Mammary epithelial cell (primary cell): ENCODE measurements around the gene WASF2.

ENCODE experiments used
- EZH2 ChIP-seq: IDR thresholded peaks from 2 replicates; pipeline ENCODE4 v1.6.1; 2012; ENCODE audit warnings: low read length, inconsistent platforms, borderline replicate concordance
- TF ChIP-seq, protein P1 (sequence below), 2 donors: IDR thresholded peaks in 1 of 2; conservative IDR thresholded peaks in 1 of 2; 2 replicates each; pipeline ENCODE4 v1.5.1; 2011 to 2012; ENCODE audit warnings: inconsistent platforms in 2 of 2, low read length in 2 of 2, mild to moderate bottlenecking in 2 of 2, control low read depth in 1 of 2, low read depth in 1 of 2; ENCODE audit not compliant: insufficient read depth in 1 of 2; ENCODE audit errors: extremely low read depth in 1 of 2

DNA sequence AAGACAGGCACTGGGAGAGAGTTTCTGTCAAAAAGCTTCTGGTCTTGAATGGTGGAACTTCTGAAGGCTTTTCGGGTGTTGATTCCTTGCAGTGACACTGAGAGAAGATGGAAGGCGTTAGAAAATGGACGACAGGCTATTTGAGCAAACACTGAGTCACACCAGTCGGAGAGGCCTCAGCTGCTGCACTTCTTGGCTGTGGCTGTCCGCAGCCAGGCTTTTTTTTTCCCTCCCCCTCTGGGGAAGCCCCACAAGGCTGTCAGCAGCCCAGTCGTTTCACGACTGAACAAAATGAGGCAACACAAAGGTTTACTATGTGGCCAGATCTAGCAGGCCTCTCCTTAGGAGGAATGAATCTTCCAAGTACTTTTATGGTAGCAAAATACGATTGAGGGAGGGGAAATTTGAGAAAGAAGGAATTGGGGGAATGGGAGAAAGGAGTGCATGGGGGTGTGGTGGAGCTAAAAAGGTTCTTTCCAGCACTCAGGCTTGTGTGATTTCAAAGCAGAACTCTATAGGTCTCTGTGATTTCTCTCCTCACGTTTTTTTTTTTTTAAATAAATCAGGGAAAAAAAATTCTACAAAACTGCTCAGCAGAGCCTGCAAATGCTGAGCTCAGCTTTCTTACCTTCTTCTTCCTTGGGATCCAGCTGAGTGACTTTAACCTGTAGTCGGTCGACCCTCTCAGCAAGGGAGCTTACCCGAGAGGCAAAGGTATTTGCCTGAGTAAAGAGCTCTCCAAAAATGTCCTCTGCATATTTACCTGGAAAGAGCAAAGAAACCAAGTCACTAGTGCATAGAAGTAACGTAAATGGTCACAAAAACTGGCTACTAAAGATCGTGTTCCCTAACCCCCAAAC lies 71.4 kb downstream of the WASF2 start:
- no peak for TF ChIP-seq EZH2
- TF ChIP-seq, protein P1, sequence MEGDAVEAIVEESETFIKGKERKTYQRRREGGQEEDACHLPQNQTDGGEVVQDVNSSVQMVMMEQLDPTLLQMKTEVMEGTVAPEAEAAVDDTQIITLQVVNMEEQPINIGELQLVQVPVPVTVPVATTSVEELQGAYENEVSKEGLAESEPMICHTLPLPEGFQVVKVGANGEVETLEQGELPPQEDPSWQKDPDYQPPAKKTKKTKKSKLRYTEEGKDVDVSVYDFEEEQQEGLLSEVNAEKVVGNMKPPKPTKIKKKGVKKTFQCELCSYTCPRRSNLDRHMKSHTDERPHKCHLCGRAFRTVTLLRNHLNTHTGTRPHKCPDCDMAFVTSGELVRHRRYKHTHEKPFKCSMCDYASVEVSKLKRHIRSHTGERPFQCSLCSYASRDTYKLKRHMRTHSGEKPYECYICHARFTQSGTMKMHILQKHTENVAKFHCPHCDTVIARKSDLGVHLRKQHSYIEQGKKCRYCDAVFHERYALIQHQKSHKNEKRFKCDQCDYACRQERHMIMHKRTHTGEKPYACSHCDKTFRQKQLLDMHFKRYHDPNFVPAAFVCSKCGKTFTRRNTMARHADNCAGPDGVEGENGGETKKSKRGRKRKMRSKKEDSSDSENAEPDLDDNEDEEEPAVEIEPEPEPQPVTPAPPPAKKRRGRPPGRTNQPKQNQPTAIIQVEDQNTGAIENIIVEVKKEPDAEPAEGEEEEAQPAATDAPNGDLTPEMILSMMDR (conservative IDR thresholded peaks at IDR 0.05 in 1 of 2, IDR thresholded peaks at IDR 0.05 in 1 of 2; ENCODE audit: extremely low read depth in 1 of 2, insufficient read depth in 1 of 2, low read depth in 1 of 2, low read length in 2 of 2) = no peak
